HG03342 (cell line): ENCODE results near the gene KLHL14.

ENCODE experiments used
- ATAC-seq: cut with Tn5 transposase; IDR thresholded peaks from one replicate; pipeline ENCODE4 v1.9.1; 2021; ENCODE audit warnings: mild to moderate bottlenecking, moderate library complexity; ENCODE audit not compliant: unreplicated experiment

The KLHL14 gene

DNA sequence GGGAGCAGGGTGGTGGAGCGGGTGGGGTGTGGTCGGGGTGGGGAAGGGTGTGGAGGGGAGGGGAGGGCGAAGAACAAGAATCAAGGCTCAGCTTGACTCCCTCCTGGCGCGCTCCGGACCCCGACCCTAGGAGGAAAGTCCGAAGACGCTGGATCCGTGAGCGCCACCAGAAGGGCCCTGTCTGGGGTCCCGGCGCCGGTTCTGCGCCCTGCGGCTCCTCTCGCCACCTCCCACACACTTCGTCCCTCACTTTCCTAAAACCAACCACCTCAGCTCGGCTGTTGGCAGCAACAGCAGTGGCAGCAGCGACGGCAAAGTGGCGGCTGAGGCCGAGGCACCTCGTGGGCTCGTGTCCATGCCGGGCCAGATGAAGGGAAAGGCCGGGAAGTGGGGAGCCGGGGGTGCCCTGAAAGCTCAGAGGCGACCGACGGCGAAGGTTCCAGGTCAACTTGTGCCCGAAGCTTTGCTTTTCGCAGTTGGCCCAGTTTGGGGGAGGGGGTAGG lies 2.1 kb downstream of the KLHL14 start:
- ATAC-seq = no peak

DNA sequence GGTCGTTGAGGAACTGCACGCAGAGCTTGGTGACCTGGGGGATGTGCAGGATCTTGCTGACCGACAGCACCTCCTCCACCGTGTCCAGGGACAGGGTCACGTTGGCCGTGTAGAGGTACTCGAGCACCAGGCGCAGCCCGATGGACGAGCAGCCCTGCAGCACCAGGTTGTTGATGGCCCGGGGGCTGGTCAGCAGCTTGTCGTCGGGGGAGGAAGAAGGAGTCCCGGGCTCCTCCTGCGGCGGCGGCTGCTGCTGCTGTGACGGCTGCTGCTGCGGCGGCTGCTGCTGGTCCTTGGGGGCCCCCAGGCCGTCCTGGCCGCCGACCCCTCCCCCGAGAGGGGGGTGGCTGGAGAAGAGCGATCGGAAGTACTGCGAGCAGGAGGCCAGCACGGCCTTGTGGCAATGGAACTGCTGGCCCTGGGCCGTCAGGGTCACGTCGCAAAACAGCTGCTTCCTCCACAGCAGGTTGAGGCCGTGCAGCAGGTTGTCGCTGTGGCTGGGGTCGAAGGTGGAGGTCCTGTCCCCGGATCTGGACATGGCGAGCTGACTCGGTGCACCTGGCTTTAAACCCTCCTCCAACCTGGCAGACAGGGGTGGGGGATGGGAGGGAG lies 2.7 kb downstream of the KLHL14 start:
- no peak for ATAC-seq

DNA sequence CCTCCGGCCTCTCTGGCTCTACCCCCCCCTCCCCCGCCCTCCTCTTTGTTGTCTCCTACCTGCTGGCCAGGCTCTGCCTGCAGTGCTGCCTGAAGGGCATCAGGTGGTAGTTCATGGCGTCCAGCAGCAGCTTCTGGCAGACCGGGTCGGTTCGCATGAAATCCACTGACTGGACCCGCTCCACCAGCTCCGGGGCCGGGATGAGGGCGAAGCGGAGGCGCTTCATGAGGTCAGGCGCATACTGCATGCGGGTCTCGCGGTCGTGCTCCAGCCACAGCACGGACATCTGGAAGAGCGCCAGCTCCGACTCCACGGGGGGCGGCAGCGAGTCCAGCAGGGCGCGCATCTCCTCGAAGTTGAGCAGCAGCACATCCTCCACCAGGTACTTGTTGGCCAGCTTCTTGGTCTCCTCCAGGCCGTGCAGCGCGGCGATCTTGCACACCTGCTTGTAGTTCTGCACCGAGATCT lies 3.2 kb downstream of the KLHL14 start:
- no peak for ATAC-seq

DNA sequence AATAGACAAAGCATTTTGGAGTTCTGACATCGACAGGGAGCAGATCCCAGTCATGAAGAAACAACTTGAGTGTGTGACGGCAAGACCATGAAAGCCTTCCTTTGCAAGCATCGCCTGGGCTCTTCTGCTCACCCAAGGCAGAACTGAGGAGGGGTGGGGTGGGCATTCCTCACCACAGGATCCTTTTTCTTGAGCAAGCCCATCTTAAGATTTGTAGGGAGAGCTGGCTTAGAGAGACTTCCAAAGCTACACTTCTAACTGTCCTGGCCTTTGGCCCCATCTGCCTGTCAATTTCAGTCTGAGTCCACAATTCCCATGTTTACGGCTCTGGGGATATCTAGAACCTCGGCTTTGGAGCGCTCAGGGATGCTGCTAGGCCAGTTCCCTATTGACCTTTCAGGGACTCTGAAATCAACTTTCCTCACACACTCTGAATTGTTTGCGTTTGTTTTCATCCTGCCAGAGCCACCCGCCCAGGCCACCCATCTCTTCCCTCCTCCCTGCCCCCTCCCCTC lies 3.7 kb downstream of the KLHL14 start:
- no peak for ATAC-seq

- no peak for ATAC-seq
Measured at GRCh38 chr18:32767400-32767799, 5.4 kb downstream of the KLHL14 start.

DNA sequence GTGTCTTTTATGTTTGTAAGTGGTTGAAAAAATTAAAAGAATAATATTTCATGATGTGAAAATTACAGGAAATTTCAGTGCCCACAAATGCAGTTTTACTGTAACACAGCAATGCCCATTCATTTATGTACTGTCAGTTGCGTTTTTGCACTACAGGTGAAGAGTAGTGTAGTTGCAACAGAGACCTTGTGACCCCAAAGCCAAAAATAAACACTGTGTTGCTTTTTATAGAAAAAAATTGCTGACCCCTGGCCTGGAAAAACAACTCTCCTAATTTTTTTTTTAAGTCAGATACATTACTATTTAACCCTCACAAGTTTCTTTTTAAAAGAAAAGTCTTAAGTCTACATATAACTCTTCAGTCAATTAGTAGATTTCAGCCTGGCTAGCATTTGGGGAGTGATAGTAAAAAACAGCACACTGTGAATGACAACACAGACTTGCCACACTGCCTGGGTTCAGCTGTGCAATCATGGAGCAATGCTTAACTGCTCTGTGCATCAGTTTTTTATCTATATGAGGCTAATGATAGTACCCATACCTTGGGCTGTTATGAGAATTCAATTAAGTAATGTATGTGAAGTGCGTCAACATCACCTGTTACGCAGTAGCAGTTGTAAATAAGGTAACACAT lies 8.1 kb downstream of the KLHL14 start:
- ATAC-seq = no peak

GRCh38 chr18:32763293-32763692 lies 9.5 kb downstream of the KLHL14 start:
- no peak for ATAC-seq

GRCh38 chr18:32761231-32761630 lies 11.6 kb downstream of the KLHL14 start:
- no peak for ATAC-seq

DNA sequence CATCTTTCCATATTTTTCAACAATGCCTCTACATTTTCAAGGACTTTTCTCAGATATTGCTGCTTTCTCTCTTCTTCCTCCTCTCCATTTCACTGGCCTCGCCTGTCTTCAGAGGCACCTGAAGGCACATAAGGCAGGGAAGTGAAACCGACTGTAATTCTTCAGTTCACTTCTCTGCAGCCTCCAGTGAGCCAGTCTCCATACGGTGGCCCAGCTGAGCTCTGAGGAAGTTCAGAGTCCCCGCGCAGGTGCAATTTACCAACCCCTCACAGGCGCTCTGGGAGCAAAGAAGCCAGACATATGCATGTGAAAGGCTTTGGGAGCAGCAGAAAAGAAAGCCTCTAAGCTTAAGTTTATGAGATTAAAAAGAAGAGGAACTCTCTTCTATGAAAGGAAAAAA lies 12.4 kb downstream of the KLHL14 start:
- ATAC-seq = peak; percentile 99

DNA sequence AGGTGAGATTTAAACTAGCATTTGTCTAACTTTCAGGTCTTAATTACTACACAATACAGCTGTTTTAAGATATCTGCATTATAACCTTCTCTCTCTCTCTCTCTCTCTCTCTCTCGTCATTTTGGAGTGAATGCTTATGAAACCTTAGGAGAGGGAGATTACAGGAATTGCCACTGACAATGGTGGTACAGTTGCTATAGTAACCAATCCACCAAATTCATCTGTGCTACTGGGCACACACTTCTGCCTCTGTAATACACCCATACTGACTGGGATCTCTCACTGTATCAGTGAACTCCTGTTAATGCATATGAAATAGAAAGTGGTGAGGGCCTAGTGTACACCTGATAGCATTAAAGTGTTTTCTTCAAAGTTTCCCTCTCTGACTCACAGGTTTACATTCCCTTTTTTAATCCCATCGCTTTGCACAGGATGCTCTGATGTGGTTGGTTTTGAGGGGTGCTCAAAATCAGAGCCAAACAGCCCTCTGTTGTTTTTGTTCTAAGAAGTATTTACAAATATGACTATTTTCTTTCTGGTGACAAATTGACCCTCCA lies 13.1 kb downstream of the KLHL14 start:
- ATAC-seq = no peak

GRCh38 chr18:32754508-32755263 lies 18.1 kb downstream of the KLHL14 start:
- no peak for ATAC-seq

- ATAC-seq = no peak
Measured at GRCh38 chr18:32753656-32754260, 19.1 kb downstream of the KLHL14 start.

- no peak for ATAC-seq
Measured at GRCh38 chr18:32750328-32750727, 22.5 kb downstream of the KLHL14 start.

DNA sequence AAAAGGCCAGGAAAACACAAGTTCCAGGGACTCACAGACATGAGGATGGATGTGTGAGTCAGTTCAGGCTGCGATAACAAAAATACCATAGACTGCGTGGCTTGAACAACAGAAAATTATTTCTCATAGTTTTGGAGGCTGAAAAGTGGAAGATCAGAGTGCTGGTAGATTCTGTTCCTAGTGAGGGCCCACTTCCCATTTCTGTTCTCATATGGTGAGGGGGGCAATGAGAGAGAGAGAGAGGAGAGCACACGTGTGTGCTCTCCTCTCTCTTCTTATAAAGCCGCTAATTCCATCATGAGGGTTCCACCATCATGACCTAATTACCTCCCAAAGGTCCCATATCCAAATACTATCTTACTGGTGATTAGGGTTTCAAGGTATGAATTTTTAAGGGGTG lies 23.0 kb downstream of the KLHL14 start:
- no peak for ATAC-seq

DNA sequence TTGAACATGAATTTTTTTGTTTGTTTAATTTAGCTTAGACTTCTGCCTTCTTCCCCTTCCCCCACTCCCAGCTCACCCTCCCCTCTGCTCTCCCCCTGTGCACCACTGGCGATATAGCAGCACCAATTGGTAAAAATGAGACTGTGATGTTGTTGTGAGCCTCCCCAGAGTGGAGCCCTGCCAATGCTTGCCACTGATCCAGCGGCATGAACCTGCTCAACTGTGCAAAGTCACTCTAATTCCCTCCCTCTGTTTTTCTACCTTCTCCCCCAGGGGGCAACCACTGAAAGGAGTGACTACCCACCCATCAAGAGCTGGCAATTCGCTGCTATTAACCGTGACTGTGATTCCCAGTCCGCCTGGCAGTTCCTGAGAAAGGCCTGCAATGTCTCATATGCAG lies 30.2 kb downstream of the KLHL14 start:
- ATAC-seq = no peak

GRCh38 chr18:32735781-32736180 lies 37.0 kb downstream of the KLHL14 start:
- no peak for ATAC-seq

GRCh38 chr18:32734442-32734841 lies 38.4 kb downstream of the KLHL14 start:
- ATAC-seq = no peak

GRCh38 chr18:32732165-32732564 lies 40.7 kb downstream of the KLHL14 start:
- ATAC-seq = peak; percentile 42

DNA sequence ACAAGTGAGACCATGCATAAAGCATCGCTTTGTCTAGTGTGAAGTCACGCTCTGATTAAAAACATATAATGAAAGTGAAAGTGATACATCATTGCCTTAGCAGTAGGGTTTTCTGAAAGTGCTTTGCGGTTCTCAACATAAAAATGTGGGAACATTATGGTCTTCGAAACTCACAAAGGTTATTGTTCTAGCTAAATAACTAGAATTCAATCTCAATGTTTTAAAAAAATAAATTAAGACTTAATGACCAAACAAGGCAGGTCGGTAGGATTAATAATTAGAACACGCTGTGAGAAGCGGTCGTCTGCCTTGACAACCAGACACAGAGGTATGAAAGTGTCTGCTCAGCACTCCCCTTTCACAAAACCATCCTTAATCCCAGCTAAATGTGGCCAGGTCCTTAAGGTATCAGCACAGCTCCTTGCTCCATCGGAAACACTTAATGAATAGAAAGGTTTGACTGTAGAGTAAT lies 42.2 kb downstream of the KLHL14 start:
- ATAC-seq = peak; percentile 99

- peak; percentile 4 for ATAC-seq
Measured at GRCh38 chr18:32730068-32730467, 42.8 kb downstream of the KLHL14 start.
